Stimulated activated effector memory CD8-positive, alpha-beta T cell treated with anti-CD3 and anti-CD28 coated beads, Interleukin-12 subunit alpha, Interleukin-12 subunit beta, amount 100 ng/mL, for 72 hours (primary cell): ENCODE measurements around the gene HOXC11.
A peak's percentile ranks its signal among the peaks of the same experiment; 100 is the strongest.

ENCODE experiments used
- ATAC-seq: fragments of 150-1000 bp; cut with Tn5 transposase; 2 replicates; pipeline ENCODE4 v1.10.0; 2021
- DNase-seq, 2 donors: peaks; one replicate each; pipeline ENCODE4 v3.0.0; 2021 to 2022; ENCODE audit warnings: low spot score in 2 of 2
- H3K27ac Mint-ChIP-seq: one replicate; pipeline ENCODE4 v1.8.0; 2022; ENCODE audit warnings: mild to moderate bottlenecking, mixed read lengths
- H3K36me3 Mint-ChIP-seq: one replicate; pipeline ENCODE4 v1.8.0; 2022; ENCODE audit warnings: mild to moderate bottlenecking, mixed read lengths
- H3K4me1 Mint-ChIP-seq: one replicate; pipeline ENCODE4 v1.8.0; 2022; ENCODE audit warnings: mixed read lengths
- H3K4me3 Mint-ChIP-seq: one replicate; pipeline ENCODE4 v1.8.0; 2022; ENCODE audit warnings: mild to moderate bottlenecking, mixed read lengths
- H3K9me3 Mint-ChIP-seq: one replicate; pipeline ENCODE4 v1.8.0; 2022; ENCODE audit warnings: mixed read lengths

HOXC11 gene

DNA sequence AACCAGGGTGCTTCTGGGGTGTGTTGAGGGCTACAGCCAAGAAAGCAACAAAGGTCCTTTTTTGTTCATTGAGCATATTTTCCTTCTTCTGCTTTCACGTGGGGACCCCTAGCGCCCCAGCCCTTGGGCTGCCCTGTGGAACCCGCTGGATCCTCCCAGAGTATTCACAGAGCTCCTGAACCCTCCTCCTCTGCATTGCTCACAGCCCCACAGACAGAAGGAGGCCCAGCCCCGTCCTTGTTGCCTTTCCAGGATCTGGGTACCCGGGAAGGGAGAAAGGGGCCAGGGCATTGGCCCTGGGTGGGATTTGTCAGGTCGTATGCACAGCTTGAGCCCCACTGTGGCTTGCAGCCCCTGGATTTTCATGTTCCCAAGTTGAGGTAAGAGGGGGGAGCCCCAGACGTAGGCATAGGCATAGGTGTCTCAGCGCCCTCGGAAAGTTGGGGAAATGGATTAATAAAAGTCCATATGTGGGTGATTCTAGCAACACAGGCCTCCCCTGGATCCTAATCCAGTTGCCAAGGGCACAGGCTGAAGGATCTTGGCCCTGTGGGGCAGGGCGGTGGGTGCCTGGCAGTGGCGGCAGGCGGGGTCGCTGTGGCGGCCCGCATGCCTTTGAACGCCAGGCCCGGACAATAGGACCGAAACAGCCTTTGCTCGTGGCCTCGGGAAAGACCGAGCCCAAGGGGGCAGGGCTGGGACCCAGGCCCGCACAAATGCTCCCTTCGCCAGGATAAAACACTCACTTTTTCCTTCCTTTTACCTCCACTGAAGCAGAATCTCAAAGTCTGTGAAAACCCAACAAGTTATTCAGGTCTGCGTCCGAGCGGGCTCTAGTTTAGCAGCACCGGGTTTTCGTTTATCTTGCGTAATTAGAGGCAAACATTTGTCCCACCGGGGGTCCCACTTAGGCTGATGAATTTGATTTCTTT is 9.0 kb downstream of the HOXC11 start:
- Mint-ChIP-seq H3K4me3 (no peak overlapping the region), H3K27ac (no peak overlapping the region), H3K36me3 (peaks cover 13% of the 10 kb centered on the region), H3K4me1 (peaks cover 36% of the 10 kb centered on the region), H3K9me3 (no peaks in the 10 kb centered on the region)
- DNase-seq = no peak
- ATAC-seq = no peak

DNA sequence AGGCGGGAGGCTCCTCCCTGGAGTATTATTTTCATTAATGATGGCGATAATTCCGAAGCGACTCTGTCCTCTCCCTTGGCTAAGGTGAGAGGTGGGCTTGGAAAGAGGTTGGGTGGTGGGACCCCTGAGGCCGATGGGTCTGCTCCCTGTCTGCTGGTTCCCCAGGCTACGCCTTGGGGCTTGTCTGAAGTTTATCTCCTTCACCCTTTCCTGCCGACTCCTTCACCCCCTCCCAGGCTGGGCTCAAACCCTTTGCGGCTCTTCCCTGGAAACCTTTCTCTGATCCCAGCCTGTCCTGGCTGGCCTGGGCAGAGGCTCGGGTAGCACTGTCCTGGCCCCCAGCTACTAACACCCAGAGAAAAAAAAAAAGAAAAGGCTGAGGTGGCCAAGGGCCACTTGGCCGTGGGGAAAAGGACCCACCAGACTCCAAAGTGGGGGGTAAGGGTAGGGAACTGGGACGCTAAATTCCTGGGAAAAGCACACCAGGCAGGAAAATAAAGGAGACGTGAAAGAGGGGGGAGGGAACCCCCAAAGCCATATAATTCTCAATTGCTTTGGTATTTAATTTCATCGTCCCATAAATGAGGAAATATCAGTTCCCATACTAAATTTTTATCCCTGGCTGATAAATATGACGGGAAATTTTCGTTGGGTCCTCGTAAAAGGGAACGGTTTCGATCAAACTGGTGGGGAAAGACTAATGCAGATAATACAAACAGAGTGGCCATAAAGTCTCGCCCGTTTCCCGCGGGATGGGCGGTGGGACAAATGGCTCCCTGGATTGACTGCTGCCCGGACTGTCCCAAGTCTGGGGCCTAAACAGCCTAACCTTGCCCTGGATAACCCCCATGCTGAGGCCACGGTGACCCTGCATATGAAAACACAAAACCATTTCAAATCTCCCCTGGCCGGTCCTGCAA is 10.0 kb downstream of the HOXC11 start:
- DNase-seq = no peak
- Mint-ChIP-seq H3K9me3 (no peaks in the 10 kb centered on the region), H3K36me3 (peaks cover 13% of the 10 kb centered on the region), H3K27ac (no peak overlapping the region), H3K4me1 (peaks cover 36% of the 10 kb centered on the region), H3K4me3 (no peak overlapping the region)
- ATAC-seq = no peak

DNA sequence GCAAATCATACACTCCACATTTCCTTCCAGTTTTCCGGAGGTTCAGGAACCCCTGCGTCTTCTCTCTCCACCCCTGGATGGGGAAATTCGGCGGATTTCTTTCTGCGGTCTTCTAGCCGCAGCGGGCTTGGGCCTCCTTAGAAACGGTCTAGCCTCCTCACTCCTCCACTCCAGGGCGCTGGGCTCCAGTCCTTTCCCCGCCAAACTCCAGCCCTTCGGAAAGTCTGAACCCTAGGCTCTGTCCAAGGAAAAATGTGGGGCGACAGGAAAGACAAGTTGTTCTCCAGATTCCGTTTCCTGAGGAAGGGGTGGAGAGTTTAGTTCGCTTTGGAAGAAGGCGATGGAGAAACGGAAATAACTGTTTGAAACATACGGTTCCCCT is 10.6 kb downstream of the HOXC11 start:
- Mint-ChIP-seq H3K4me1 (peaks cover 35% of the 10 kb centered on the region), H3K4me3 (no peak overlapping the region), H3K9me3 (no peaks in the 10 kb centered on the region), H3K36me3 (peaks cover 13% of the 10 kb centered on the region), H3K27ac (no peak overlapping the region)
- DNase-seq (no peak), ATAC-seq (no peak)

DNA sequence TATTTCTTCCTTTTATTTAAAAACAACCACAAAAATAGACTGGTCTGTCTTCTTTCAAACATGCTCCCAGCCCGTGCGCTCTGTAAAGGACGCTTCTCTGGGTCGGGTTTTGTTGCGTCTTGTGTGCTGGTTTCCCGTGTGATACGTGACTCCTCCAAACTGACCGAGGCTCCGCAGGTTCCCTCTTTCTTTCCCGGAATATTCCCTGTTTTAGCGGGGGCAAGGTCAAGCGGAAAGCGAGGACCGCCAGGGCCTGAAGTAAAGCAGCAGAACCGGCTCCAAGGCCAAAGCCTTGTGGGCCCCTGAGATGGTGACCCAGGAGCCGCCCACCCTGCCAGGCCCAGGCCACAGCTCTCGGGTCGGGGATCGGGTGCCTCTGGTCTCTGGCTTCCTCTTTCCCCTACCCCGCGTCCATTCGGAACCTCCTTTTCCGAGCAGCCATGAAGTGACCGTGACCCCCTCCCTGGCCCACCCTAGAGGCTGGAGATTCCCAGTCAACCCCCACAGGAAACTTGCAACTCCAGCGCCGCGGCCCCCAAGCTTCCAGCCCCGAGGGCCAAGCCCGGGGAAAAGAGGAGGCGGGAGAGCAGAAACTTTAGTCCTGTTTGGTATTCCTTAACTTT is 11.1 kb downstream of the HOXC11 start:
- H3K9me3 Mint-ChIP-seq = no peaks in the 10 kb centered on the region
- no peak overlapping the region for H3K4me3 Mint-ChIP-seq
- no peak overlapping the region for H3K27ac Mint-ChIP-seq

DNA sequence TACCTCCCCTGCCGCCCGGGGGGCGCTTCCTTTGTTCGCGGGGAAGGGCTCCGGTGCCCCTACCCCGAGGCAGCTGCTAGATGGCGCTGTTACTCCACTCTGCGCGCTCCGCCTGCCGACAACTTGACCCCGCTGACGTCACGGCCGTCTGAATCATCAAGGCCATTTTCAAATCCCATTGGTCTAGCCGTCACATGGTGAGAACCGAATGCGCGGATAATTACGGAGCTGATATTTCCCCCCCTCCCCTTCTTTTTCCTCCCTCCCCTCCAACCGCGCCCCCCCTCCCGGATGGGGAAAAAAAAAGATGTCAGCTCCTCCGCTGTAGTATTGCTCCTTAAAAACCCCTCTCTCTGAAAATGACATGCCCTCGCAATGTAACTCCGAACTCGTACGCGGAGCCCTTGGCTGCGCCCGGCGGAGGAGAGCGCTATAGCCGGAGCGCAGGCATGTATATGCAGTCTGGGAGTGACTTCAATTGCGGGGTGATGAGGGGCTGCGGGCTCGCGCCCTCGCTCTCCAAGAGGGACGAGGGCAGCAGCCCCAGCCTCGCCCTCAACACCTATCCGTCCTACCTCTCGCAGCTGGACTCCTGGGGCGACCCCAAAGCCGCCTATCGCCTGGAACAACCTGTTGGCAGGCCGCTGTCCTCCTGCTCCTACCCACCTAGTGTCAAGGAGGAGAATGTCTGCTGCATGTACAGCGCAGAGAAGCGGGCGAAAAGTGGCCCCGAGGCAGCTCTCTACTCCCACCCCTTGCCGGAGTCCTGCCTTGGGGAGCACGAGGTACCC is 12.2 kb downstream of the HOXC11 start, which contains the start of gene HOXC10:
HOXC10 (plus strand) TSS at position 246 of the 791 bp plus-strand sequence; CDS start at position 360, 114 bp downstream.
- DNase-seq = peak; percentile 80 to 93
- no peak within 1 kb of the TSS for H3K27ac Mint-ChIP-seq
- H3K9me3 Mint-ChIP-seq = no peaks in the 10 kb centered on the region
- H3K4me3 Mint-ChIP-seq = peak within 1 kb of the TSS; percentile 63
- peaks cover 12% of the 10 kb centered on the region for H3K36me3 Mint-ChIP-seq
- ATAC-seq = peak; percentile 79
- H3K4me1 Mint-ChIP-seq = peaks cover 49% of the 10 kb centered on the region

More for the DNA sequence above, 11.1 kb downstream of the HOXC11 start:
- no peak for DNase-seq
- peaks cover 13% of the 10 kb centered on the region for H3K36me3 Mint-ChIP-seq
- H3K4me1 Mint-ChIP-seq = peaks cover 39% of the 10 kb centered on the region
- no peak for ATAC-seq

DNA sequence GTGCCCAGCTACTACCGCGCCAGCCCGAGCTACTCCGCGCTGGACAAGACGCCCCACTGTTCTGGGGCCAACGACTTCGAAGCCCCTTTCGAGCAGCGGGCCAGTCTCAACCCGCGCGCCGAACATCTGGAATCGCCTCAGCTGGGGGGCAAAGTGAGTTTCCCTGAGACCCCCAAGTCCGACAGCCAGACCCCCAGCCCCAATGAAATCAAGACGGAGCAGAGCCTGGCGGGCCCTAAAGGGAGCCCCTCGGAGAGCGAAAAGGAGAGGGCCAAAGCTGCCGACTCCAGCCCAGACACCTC is 12.7 kb downstream of the HOXC11 start:
- DNase-seq (no peak), ATAC-seq (no peak)
- Mint-ChIP-seq H3K27ac (no peak overlapping the region), H3K9me3 (no peaks in the 10 kb centered on the region), H3K36me3 (peaks cover 9% of the 10 kb centered on the region), H3K4me1 (peaks cover 54% of the 10 kb centered on the region), H3K4me3 (peak overlapping the region; percentile 63)

DNA sequence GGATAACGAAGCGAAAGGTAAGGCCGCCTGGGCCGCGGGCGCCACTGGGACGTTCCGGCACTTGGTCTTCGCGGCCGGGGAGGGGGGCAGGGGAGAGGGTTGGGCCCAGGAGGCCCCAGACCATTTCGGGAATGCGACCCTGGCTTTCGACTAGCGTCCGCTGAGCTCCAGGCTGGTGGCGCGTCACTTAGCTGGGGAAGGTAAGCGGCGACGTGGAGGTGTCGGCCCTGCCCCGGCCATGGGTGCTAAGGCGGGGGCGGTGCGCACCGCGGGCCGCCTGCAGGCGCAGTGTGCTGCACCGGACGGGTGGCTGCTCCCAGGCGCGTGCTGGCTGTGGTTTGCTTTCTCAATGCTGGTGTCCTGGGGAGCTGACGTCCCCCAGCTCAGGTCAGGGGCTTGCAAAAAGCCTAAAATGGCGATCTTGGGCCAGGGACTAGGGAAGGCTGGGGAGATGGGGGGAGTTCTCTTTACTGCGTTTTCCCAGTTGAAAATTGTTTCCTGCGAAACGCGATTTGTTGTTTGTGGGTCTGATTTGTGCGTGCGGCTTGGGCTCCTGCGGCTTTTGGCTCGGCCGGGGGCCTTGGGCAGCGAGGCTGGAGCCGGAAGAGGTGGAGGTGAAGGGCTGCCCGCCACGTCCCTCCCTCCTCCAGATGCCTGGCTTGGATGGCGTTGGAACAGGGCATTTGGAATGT is 13.2 kb downstream of the HOXC11 start:
- Mint-ChIP-seq H3K27ac (no peak overlapping the region), H3K9me3 (no peaks in the 10 kb centered on the region), H3K4me3 (peak overlapping the region; percentile 63), H3K4me1 (peaks cover 59% of the 10 kb centered on the region), H3K36me3 (peaks cover 9% of the 10 kb centered on the region)
- DNase-seq (no peak), ATAC-seq (peak; percentile 66)

DNA sequence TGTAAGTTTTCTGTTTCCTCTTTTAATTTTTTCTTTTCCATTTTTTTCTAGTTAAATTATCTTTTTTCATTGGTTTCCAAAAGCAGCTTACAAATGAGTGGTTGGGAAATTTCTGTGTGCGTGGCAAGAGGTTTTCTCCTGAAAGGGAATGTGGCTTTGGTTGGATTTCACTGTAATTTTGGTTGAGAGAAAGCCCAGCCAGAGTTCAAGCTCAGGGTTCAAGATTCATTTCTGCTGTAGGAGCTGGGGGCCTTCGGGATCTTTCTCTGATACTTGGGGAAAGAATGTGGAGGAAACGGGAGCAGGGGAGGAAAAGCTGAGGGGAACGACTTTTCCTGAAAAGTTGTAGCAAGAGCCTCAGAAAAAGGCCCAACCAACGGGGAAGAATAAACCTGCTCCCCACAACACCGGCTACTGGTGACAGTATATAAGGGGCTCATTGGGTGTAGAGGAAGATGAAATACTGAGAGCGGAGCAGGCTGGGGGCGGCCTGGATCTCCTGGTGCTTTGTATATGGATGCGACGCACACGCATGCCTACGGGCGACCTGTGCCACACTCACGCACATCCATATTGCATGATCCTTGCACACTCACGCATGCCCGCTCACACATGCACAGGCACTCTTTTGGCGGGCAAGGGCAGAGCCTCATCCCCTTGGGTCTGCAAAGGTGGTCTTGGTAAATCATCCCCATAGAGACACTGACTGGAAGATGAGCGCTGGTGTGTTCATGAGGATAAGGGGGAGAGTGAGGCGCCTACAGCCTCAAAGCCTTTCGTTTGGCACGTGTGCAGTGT is 14.0 kb downstream of the HOXC11 start:
- H3K36me3 Mint-ChIP-seq = peaks cover 9% of the 10 kb centered on the region
- peaks cover 61% of the 10 kb centered on the region for H3K4me1 Mint-ChIP-seq
- DNase-seq (no peak), ATAC-seq (no peak)
- no peak overlapping the region for H3K27ac Mint-ChIP-seq
- H3K9me3 Mint-ChIP-seq = no peaks in the 10 kb centered on the region
- H3K4me3 Mint-ChIP-seq = peak overlapping the region; percentile 63

DNA sequence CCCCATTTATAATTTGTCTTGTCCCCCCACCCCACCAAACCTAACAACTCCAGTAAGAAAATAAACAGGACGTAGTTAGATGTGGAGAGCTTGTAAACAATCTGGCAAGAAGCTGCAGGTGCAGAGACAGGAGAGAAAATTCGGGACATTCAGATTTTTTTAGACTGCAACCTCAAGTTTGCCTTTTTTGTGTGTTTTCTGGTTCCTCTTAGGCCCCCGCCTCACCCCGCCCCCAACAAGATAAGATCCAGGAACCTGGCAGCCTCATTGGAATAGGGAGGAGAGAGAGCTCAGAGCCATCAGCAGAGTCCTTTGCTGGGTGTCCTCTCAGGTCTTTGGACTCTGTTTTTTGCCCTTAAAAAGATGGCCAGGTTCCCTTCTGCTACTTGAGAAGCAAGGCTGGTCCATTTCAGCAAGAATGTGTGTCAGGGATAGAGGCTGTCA is 14.9 kb downstream of the HOXC11 start:
- DNase-seq (no peak), ATAC-seq (no peak)
- Mint-ChIP-seq H3K9me3 (no peaks in the 10 kb centered on the region), H3K4me1 (peaks cover 61% of the 10 kb centered on the region), H3K36me3 (peaks cover 9% of the 10 kb centered on the region), H3K4me3 (no peak overlapping the region), H3K27ac (no peak overlapping the region)

DNA sequence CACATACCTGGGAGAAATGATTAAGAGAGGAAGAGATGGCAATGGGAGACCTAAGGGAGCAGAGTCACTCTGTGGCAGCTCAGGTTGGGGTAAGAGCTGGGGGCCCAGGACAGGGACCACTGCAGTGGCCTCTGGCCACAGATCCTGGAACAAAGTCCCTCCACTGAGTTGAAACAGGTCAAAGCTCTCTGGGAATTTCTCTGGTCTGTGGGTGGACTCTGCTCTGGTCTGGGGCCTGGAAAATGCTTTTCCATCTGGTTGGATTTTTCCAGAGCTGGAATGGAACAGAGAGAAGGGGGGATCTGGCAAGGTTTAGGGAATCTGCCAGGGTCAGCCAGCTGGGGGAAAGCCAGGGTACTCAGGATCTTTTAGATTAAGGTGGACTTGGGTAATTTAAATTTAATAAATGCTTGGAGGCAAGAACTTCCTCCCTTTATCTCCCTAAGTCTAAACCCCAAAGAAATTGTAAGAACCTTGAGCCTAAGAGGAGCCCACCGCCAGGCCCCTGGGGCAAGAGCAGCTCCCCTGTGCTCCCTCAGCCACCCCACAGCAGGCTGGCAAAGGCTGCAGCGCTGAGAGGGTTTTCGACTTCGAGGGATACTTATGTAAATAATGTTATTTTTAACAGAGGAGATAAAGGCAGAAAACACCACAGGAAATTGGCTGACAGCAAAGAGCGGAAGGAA is 15.8 kb downstream of the HOXC11 start:
- ATAC-seq = no peak
- H3K4me3 Mint-ChIP-seq = peak overlapping the region; percentile 28
- H3K36me3 Mint-ChIP-seq = peaks cover 10% of the 10 kb centered on the region
- DNase-seq = no peak
- H3K4me1 Mint-ChIP-seq = peaks cover 56% of the 10 kb centered on the region
- H3K27ac Mint-ChIP-seq = no peak overlapping the region
- H3K9me3 Mint-ChIP-seq = no peaks in the 10 kb centered on the region

DNA sequence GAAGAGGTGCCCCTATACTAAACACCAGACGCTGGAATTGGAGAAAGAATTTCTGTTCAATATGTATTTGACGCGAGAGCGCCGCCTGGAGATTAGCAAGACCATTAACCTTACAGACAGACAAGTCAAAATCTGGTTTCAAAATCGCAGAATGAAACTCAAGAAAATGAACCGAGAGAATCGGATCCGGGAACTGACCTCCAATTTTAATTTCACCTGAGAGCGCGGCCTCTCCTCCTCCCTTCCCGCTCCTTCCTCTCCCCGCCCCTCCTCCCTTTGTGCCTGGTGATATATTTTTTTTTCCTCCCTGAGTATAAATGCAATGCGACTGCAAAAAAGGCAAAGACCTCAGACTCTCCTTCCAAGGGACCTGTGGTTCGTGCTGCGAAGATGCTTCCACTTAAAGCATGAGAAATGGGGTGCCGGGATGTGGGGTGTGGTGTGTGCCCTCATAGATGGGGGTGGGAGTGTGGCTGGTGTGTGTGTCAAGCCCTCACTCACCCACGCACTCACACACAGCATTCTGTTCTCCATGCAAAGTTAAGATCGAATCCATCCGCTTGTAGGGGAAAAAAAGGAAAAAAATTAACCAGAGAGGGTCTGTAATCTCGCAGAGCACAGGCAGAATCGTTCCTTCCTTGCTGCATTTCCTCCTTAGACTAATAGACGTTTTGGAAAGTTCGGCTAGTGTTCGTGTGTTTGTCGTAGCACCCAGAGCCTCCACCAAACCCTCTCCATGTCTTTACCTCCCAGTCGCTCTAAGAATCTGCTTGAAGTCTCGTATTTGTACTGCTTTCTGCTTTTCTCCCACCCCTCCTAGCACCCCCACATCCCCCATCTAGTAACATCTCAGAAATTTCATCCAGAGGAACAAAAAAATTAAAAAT is 16.5 kb downstream of the HOXC11 start:
- DNase-seq = no peak
- Mint-ChIP-seq H3K27ac (no peak overlapping the region), H3K4me1 (peaks cover 58% of the 10 kb centered on the region), H3K4me3 (peak overlapping the region; percentile 28), H3K36me3 (peaks cover 15% of the 10 kb centered on the region), H3K9me3 (no peaks in the 10 kb centered on the region)
- peak; percentile 9 for ATAC-seq

DNA sequence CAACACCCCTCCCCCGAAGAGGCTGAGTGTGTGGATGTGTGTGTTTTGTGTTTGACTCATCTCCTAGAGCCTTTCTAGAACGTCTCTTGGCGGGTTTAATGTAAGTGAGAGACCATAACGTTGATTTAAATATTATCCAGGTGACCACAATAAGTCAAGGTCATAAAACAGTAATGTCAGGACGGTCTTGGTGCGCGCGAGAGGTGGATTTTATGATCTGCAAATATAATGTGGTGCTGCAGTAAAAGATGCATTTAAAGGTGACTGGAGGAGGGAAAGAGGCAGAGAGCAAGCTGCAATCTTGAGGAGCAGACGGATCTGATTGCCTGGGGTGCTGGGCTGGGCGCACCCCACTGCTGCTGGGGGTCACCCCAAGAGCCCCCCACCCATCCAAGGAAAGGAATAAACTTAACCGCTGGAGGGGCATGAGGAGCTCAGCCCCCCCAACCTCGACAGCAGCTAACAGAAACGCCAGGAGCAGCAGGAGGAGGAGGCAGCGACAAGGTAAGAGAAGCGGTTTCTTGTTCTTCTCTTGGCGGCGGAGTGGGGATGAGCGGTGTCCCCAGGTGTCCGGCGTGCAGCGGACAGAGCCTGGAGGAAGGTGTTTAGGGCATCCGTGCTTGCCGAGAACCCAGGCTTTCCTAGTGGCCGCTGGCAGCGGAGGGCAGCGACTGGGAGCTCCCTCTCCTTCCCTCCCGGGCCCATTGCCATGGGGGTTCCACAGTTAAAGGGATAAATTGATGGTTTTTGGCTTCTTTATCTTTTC is 17.6 kb downstream of the HOXC11 start:
- H3K27ac Mint-ChIP-seq = no peak overlapping the region

More for the DNA sequence above, 17.6 kb downstream of the HOXC11 start:
- peaks cover 56% of the 10 kb centered on the region for H3K4me1 Mint-ChIP-seq
- DNase-seq (no peak), ATAC-seq (no peak)
- H3K36me3 Mint-ChIP-seq = peaks cover 6% of the 10 kb centered on the region
- no peaks in the 10 kb centered on the region for H3K9me3 Mint-ChIP-seq
- peak overlapping the region; percentile 28 for H3K4me3 Mint-ChIP-seq
